HepG2 (cell line): ENCODE measurements around the gene MEAK7. TPM values are rescaled to one million over a fixed set of nuclear protein-coding genes. Genes with fewer than 3 reads are reported as not detected.

Experiments
- ATAC-seq: fragments of 200-7000 bp; cut with Tn5 transposase; 3 replicates; pipeline ENCODE4 v1.9.1; 2020; ENCODE audit warnings: mild to moderate bottlenecking, moderate library complexity
- BruUV-seq: library from RNA; stranded (reverse); fragments of 400-500 nt; replicated peaks from 2 replicates; lab custom pipeline; 2021; lab: Mats Ljungman, UMichigan
- CTCF ChIA-PET: fragments of 300-600 bp; formaldehyde crosslinking; extraction: SDS; loops from one replicate; lab custom pipeline; 2021; ENCODE audit warnings: low total read pairs, inconsistent platforms, low intra/inter-chr PET ratio; lab: Yijun Ruan, JAX
- POLR2A ChIA-PET: fragments of 350-600 bp; sonication (Branson Sonifier 250); formaldehyde crosslinking; loops from one replicate; lab custom pipeline; 2020; ENCODE audit warnings: antibody characterized with exemption, inconsistent platforms; lab: Yijun Ruan, JAX
- DNase-seq: peaks from one replicate; pipeline ENCODE4 v3.0.0-alpha.2; 2015; ENCODE audit warnings: low spot score
- FAIRE-seq: peaks from 3 replicates; lab custom pipeline; 2011; peaks lifted over from hg19 to GRCh38; lab: Jason Lieb, UNC
- H2AFZ ChIP-seq: one replicate; pipeline ENCODE4 v1.6.1; 2011; ENCODE audit warnings: low read length, inconsistent platforms
- H3K27ac ChIP-seq: fragments of 300-600 bp; 3 replicates; pipeline ENCODE4 v1.8.0; 2011; ENCODE audit warnings: mixed run types, mild to moderate bottlenecking, mixed read lengths, low read length, inconsistent platforms; ENCODE audit not compliant: insufficient read depth; ENCODE audit errors: extremely low read length
- H3K27me3 ChIP-seq, 2 experiments: fragments of 200-600 bp in 1 of 2; 2 replicates in 1 of 2; 3 replicates in 1 of 2; pipeline versions ENCODE4 v1.6.0 to v1.8.0; 2011; ENCODE audit warnings: low read length in 2 of 2, mild to moderate bottlenecking in 2 of 2, moderate library complexity in 2 of 2, inconsistent platforms in 1 of 2; ENCODE audit not compliant: insufficient read depth in 2 of 2, control insufficient read depth in 1 of 2
- H3K36me3 ChIP-seq, 2 experiments: fragments of 200-600 bp in 1 of 2; replicated peaks in 1 of 2; 2 replicates in 1 of 2; 3 replicates in 1 of 2; pipeline versions ENCODE4 v1.5.1 to v1.8.0; 2011; ENCODE audit warnings: low read length in 2 of 2, inconsistent platforms in 1 of 2; ENCODE audit not compliant: insufficient read depth in 2 of 2, control insufficient read depth in 1 of 2
- H3K4me1 ChIP-seq: 2 replicates; pipeline ENCODE4 v1.5.1; 2012; ENCODE audit warnings: low read length, inconsistent platforms; ENCODE audit not compliant: insufficient read depth
- H3K4me2 ChIP-seq: 2 replicates; pipeline ENCODE4 v1.6.0; 2011; ENCODE audit warnings: low read depth, low read length, inconsistent platforms
- H3K4me3 ChIP-seq, 3 experiments: fragments of 200-600 bp in 1 of 3; sonication (generic), shearing (Covaris generic) in 1 of 3; replicated peaks in 1 of 3; 2 replicates each; pipeline ENCODE4 v1.5.1; 2011 to 2016; ENCODE audit warnings: low read length in 3 of 3, inconsistent platforms in 2 of 3, low read depth in 2 of 3, mild to moderate bottlenecking in 2 of 3, control low read depth in 1 of 3, mixed read lengths in 1 of 3; ENCODE audit not compliant: insufficient read depth in 1 of 3
- H3K79me2 ChIP-seq: one replicate; pipeline ENCODE4 v1.6.1; 2011; ENCODE audit warnings: low read length, inconsistent platforms; ENCODE audit not compliant: insufficient read depth
- H3K9ac ChIP-seq: 2 replicates; pipeline ENCODE4 v1.6.0; 2011; ENCODE audit warnings: mild to moderate bottlenecking, low read depth, low read length, inconsistent platforms; ENCODE audit not compliant: insufficient read depth
- H3K9me3 ChIP-seq: 2 replicates; pipeline ENCODE4 v1.5.1; 2012; ENCODE audit warnings: mild to moderate bottlenecking, low read length
- H4K20me1 ChIP-seq: 2 replicates; pipeline ENCODE4 v1.6.0; 2011; ENCODE audit warnings: inconsistent platforms, mild to moderate bottlenecking, low read length, moderate library complexity; ENCODE audit not compliant: insufficient read depth
- PCBP2 ChIP-seq: fragments of 200-400 bp; formaldehyde crosslinking; optimal IDR thresholded peaks from 2 replicates; pipeline ENCODE3; 2018; ENCODE audit warnings: low read length, low read depth; ENCODE audit not compliant: poor library complexity, severe bottlenecking
- ZNF83 ChIP-seq: sonication (generic); formaldehyde crosslinking; IDR thresholded peaks from 2 replicates; pipeline ENCODE4 v1.4.0; 2020; ENCODE audit warnings: missing genetic modification reagents, mild to moderate bottlenecking, borderline replicate concordance
- WGBS: methylation state at CpG from one replicate; pipeline ENCODE4 v1.1.6; 2017; ENCODE audit warnings: low lambda C conversion rate; 5-methylcytosine and 5-hydroxymethylcytosine counted together
- in situ Hi-C: cut with HindIII; loops from 2 replicates; pipeline ENCODE4 v1.10.0; 2017; ENCODE audit warnings: low pct_unique_long_range_greater_than_20kb; ENCODE audit not compliant: extremely low pct_ligation_motif_present
- intact Hi-C: fragments of 100-400 bp; cut with micrococcal nuclease; formaldehyde crosslinking; loops from one replicate; pipeline ENCODE4 v1.10.0; 2022; ENCODE audit not compliant: unreplicated experiment
- polyA plus RNA-seq, 8 experiments: library from polyadenylated mRNA; depleted of rRNA in 3 of 8; stranded (reverse) in 7 of 8; unstranded in 1 of 8; fragments of >200 nt; fragmentation: Illumina TruSeq in 4 of 8; extraction: Trizol in 4 of 8; gene quantifications; 2 replicates each; pipeline versions ENCODE4 v1.2.1 to v1.2.3, GENCODE V29; 2011 to 2016; ENCODE audit warnings: low read depth in 4 of 8, missing spikeins in 1 of 8, mixed read lengths in 1 of 8; ENCODE audit not compliant: insufficient read depth in 1 of 8
- total RNA-seq, 5 experiments: library from RNA; depleted of rRNA; stranded (reverse); fragments of >200 nt; fragmentation: Illumina TruSeq; extraction: Trizol; gene quantifications; 2 replicates each; pipeline ENCODE4 v1.2.3, GENCODE V29; 2016; ENCODE audit warnings: low read depth in 1 of 5
- TF ChIP-seq, protein P1 (sequence below), 2 experiments: fragments of 450-650 bp in 1 of 2; sonication (generic) in 1 of 2; formaldehyde crosslinking in 1 of 2; IDR thresholded peaks; 2 replicates each; pipeline versions ENCODE4 v1.6.1 to v1.8.0; 2016 to 2022; ENCODE audit warnings: antibody characterized with exemption in 1 of 2, mild to moderate bottlenecking in 1 of 2, missing genetic modification reagents in 1 of 2

The MEAK7 gene
- total and polyA plus RNA-seq, 2 of the 13 experiments (the other 11 are each of a cell fraction or from before 2014, with no cell fraction given): 11.8 to 14.7 TPM

DNA sequence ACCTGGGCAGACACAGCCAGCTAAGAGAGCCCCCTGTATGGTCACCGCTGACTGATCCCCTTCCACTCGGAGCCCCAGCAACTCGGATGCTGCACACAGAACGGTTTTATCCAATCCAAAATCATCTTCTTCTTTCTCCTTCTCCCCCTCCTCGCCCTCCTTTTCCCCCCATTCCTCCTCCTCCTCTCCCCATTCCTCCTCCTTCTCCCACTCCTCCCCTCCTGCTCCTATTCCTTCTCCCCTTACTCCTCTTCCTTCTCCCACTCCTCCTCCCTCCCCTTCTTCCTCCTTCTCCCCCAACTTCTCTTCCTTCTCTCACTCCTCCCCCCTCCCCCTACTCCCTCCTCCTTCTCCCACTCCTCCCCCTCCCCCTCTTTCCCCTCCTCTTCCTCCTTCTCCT is 30.4 kb upstream of the MEAK7 start:
- in situ Hi-C loops (no loop called here), intact Hi-C loops (no loop called here)
- no peak for DNase-seq
- Histone ChIP-seq H3K4me1 (peaks cover 24% of the 10 kb centered on the region), H3K27ac (no peak overlapping the region), H2AFZ (no peak overlapping the region), H4K20me1 (no peaks in the 10 kb centered on the region), H3K27me3 (0 out of 5 replicates have a peak, but pooled peaks cover 0 to 3% of the 10 kb centered on the region in 2 experiments), H3K9me3 (no peaks in the 10 kb centered on the region), H3K36me3 (no peaks in the 10 kb centered on the region), H3K4me3 (no peak overlapping the region), H3K4me2 (no peak overlapping the region), H3K9ac (no peak overlapping the region), H3K79me2 (no peaks in the 10 kb centered on the region)
- no peak for FAIRE-seq
- POLR2A ChIA-PET: no interaction called here
- CTCF ChIA-PET: no interaction called here
- no TSS peak for BruUV-seq
- 66% methylated on average over 5 of the region's 5 CpGs for WGBS
- ATAC-seq: no peak
- TF ChIP-seq ZNF83 (CRISPR knock-in tag) (no peak), PCBP2 (peak; percentile 69)
- TF ChIP-seq, protein P1, sequence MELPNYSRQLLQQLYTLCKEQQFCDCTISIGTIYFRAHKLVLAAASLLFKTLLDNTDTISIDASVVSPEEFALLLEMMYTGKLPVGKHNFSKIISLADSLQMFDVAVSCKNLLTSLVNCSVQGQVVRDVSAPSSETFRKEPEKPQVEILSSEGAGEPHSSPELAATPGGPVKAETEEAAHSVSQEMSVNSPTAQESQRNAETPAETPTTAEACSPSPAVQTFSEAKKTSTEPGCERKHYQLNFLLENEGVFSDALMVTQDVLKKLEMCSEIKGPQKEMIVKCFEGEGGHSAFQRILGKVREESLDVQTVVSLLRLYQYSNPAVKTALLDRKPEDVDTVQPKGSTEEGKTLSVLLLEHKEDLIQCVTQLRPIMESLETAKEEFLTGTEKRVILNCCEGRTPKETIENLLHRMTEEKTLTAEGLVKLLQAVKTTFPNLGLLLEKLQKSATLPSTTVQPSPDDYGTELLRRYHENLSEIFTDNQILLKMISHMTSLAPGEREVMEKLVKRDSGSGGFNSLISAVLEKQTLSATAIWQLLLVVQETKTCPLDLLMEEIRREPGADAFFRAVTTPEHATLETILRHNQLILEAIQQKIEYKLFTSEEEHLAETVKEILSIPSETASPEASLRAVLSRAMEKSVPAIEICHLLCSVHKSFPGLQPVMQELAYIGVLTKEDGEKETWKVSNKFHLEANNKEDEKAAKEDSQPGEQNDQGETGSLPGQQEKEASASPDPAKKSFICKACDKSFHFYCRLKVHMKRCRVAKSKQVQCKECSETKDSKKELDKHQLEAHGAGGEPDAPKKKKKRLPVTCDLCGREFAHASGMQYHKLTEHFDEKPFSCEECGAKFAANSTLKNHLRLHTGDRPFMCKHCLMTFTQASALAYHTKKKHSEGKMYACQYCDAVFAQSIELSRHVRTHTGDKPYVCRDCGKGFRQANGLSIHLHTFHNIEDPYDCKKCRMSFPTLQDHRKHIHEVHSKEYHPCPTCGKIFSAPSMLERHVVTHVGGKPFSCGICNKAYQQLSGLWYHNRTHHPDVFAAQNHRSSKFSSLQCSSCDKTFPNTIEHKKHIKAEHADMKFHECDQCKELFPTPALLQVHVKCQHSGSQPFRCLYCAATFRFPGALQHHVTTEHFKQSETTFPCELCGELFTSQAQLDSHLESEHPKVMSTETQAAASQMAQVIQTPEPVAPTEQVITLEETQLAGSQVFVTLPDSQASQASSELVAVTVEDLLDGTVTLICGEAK (IDR thresholded peaks at IDR 0.05): no peak
- TF ChIP-seq, protein P1 (CRISPR knock-in tag; IDR thresholded peaks at IDR 0.05): no peak
